ENCODE data around the gene ERGIC1.

ERGIC1 gene

DNA sequence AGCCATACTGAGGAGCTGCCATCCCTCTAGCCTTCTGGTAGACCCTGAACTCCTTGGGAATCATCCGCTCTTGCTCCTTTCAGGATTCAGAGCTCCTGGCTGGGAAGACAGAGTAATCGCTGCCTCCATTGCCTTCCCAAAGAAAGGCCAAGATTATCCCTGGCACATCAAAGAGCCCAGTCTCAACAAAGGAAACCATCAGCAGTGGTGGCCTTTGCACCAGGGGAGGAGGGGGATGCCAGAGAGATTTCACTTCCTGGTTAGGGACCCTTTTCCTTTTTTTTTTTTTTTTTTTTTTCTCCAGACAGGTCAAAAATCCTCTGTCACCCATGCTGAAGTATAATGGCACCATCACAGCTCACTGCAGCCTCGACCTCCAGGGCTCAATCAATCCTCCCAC lies 16.0 kb upstream of the ERGIC1 start:
- no peaks in the 10 kb centered on the region for H3K79me2 ChIP-seq (ENCODE audit: control insufficient read depth, low read length)
- no peaks in the 10 kb centered on the region for H3K9me2 ChIP-seq (replicated peaks; ENCODE audit: control insufficient read depth, low read length)
- H3K27ac ChIP-seq (ENCODE audit: low read depth, low read length), result no peak overlapping the region
- TF ChIP-seq EZH2phosphoT487 (IDR thresholded peaks at IDR 0.05; ENCODE audit: borderline replicate concordance, low read length), result no peak
- TF ChIP-seq, protein P1, sequence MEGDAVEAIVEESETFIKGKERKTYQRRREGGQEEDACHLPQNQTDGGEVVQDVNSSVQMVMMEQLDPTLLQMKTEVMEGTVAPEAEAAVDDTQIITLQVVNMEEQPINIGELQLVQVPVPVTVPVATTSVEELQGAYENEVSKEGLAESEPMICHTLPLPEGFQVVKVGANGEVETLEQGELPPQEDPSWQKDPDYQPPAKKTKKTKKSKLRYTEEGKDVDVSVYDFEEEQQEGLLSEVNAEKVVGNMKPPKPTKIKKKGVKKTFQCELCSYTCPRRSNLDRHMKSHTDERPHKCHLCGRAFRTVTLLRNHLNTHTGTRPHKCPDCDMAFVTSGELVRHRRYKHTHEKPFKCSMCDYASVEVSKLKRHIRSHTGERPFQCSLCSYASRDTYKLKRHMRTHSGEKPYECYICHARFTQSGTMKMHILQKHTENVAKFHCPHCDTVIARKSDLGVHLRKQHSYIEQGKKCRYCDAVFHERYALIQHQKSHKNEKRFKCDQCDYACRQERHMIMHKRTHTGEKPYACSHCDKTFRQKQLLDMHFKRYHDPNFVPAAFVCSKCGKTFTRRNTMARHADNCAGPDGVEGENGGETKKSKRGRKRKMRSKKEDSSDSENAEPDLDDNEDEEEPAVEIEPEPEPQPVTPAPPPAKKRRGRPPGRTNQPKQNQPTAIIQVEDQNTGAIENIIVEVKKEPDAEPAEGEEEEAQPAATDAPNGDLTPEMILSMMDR (IDR thresholded peaks at IDR 0.05; ENCODE audit: low read depth, low read length, poor library complexity, severe bottlenecking), result no peak
- no peaks in the 10 kb centered on the region for H3F3A ChIP-seq (ENCODE audit: control insufficient read depth, insufficient read depth)
- no peaks in the 10 kb centered on the region for H3K4me1 ChIP-seq (ENCODE audit: control insufficient read depth, low read length)
- no peak overlapping the region for H3K4me2 ChIP-seq (ENCODE audit: low read length)
- H3K9me3 ChIP-seq (ENCODE audit: control insufficient read depth, insufficient read depth, low read length), result no peaks in the 10 kb centered on the region
- no peak overlapping the region for H3K4me3 ChIP-seq (ENCODE audit: low read length)
- H3K36me3 ChIP-seq (ENCODE audit: control insufficient read depth, low read length), result no peaks in the 10 kb centered on the region
- no peaks in the 10 kb centered on the region for H4K20me1 ChIP-seq (ENCODE audit: control insufficient read depth, insufficient read depth, low read depth, low read length)
- peaks cover 7% of the 10 kb centered on the region; the same call in 1 of the 2 replicates for H3K27me3 ChIP-seq (ENCODE audit: control insufficient read depth, low read length)

DNA sequence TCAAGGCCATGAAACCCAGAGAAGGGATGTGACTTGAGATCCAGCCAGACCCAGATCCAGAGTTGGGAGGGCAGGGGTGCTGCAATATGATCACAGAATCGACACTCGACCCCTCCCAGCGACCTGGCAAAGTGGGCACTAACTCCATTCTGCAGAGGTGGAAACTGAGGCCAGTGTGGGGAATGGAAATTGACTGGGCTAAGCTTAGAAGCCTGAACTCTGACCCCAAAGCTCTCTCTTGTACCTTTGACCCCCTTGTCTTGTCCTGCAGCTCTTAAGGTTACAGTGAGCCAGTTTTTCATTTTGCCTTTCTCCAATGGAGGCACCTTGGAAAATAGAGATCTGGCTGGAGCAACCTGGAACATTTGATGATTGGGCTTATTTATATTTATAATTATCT lies 14.5 kb upstream of the ERGIC1 start:
- no peak overlapping the region for H3K4me2 ChIP-seq (ENCODE audit: low read length)
- no peak overlapping the region for H3K27ac ChIP-seq (ENCODE audit: low read depth, low read length)

DNA sequence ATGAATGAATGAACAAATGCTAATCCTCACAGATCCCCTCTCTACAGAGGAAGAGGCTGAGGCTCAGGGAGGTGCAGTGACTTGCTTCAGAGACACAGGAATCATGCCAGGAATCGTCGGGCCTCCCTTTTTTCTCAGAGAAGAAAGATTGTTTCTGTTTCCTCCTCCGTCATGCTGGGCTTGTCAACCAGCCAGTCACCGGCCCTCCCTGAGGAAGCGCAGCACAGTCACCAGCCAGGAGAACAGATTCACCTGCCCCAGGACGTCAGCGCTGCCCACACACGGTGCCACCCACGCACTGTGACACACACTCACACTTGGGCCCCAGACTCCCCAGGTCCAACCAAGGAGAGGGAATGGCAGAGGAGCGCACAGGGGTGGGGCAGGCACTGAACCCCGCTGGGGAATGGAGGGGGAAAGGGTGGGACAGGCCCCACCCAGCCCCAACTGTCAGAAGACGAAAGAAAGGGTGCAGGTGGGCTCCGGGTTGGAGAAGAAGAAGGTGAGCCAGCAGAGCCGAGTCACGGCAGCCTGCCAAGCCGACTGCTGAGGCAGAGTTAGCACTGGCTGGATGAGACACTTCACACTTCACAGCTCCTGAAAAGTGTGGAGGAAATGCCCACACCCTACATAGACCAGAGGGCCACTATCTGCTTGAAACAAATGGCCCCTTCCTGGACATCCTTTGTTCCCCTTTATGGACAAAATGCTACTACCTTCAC lies 13.8 kb upstream of the ERGIC1 start:
- Histone ChIP-seq H3K36me3 (ENCODE audit: control insufficient read depth, low read length) (no peaks in the 10 kb centered on the region), H3K27ac (ENCODE audit: low read depth, low read length) (no peak overlapping the region), H3K4me2 (ENCODE audit: low read length) (no peak overlapping the region), H3K9me2 (replicated peaks; ENCODE audit: control insufficient read depth, low read length) (no peaks in the 10 kb centered on the region), H3K79me2 (ENCODE audit: control insufficient read depth, low read length) (no peaks in the 10 kb centered on the region), H3F3A (ENCODE audit: control insufficient read depth, insufficient read depth) (no peaks in the 10 kb centered on the region), H3K9me3 (ENCODE audit: control insufficient read depth, insufficient read depth, low read length) (peaks cover 2% of the 10 kb centered on the region; the same call in 1 of the 2 replicates), H3K27me3 (ENCODE audit: control insufficient read depth, low read length) (peaks cover 7% of the 10 kb centered on the region; the same call in 1 of the 2 replicates), H3K4me3 (ENCODE audit: low read length) (no peak overlapping the region), H4K20me1 (ENCODE audit: control insufficient read depth, insufficient read depth, low read depth, low read length) (no peaks in the 10 kb centered on the region), H3K4me1 (ENCODE audit: control insufficient read depth, low read length) (no peaks in the 10 kb centered on the region)
- TF ChIP-seq, protein P1 (IDR thresholded peaks at IDR 0.05; ENCODE audit: low read depth, low read length, poor library complexity, severe bottlenecking), result no peak
- no peak for TF ChIP-seq EZH2phosphoT487 (IDR thresholded peaks at IDR 0.05; ENCODE audit: borderline replicate concordance, low read length)

More for the DNA sequence above, 14.5 kb upstream of the ERGIC1 start:
- H3K27me3 ChIP-seq (ENCODE audit: control insufficient read depth, low read length), result peaks cover 7% of the 10 kb centered on the region; the same call in 1 of the 2 replicates
- H3F3A ChIP-seq (ENCODE audit: control insufficient read depth, insufficient read depth), result no peaks in the 10 kb centered on the region
- H3K4me1 ChIP-seq (ENCODE audit: control insufficient read depth, low read length), result no peaks in the 10 kb centered on the region
- H3K9me2 ChIP-seq (replicated peaks; ENCODE audit: control insufficient read depth, low read length), result no peaks in the 10 kb centered on the region
- no peaks in the 10 kb centered on the region for H3K36me3 ChIP-seq (ENCODE audit: control insufficient read depth, low read length)
- H3K9me3 ChIP-seq (ENCODE audit: control insufficient read depth, insufficient read depth, low read length), result no peaks in the 10 kb centered on the region
- no peak overlapping the region for H3K4me3 ChIP-seq (ENCODE audit: low read length)
- no peaks in the 10 kb centered on the region for H4K20me1 ChIP-seq (ENCODE audit: control insufficient read depth, insufficient read depth, low read depth, low read length)
- no peaks in the 10 kb centered on the region for H3K79me2 ChIP-seq (ENCODE audit: control insufficient read depth, low read length)
- no peak for TF ChIP-seq EZH2phosphoT487 (IDR thresholded peaks at IDR 0.05; ENCODE audit: borderline replicate concordance, low read length)
- TF ChIP-seq, protein P1 (IDR thresholded peaks at IDR 0.05; ENCODE audit: low read depth, low read length, poor library complexity, severe bottlenecking), result no peak
